Nephron progenitor cell (in vitro differentiated cells): ENCODE data around the gene HLA-DQB1.

ENCODE experiments used
- DNase-seq: peaks from one replicate; pipeline ENCODE4 v3.0.0; 2021
- H3K27ac Mint-ChIP-seq: 2 replicates; pipeline ENCODE4 v1.8.0; 2021; ENCODE audit warnings: mild to moderate bottlenecking, moderate library complexity, mixed read lengths
- H3K27me3 Mint-ChIP-seq: 2 replicates; pipeline ENCODE4 v1.8.0; 2021; ENCODE audit warnings: mild to moderate bottlenecking, low read depth, mixed read lengths; ENCODE audit not compliant: poor library complexity
- H3K36me3 Mint-ChIP-seq: 2 replicates; pipeline ENCODE4 v1.8.0; 2021; ENCODE audit warnings: low read depth, mixed read lengths
- H3K4me1 Mint-ChIP-seq: 2 replicates; pipeline ENCODE4 v1.8.0; 2021; ENCODE audit warnings: mixed read lengths
- H3K4me3 Mint-ChIP-seq: 2 replicates; pipeline ENCODE4 v1.8.0; 2021; ENCODE audit warnings: mild to moderate bottlenecking, moderate library complexity, mixed read lengths
- H3K9me3 Mint-ChIP-seq: 2 replicates; pipeline ENCODE4 v1.8.0; 2021; ENCODE audit warnings: mild to moderate bottlenecking, moderate library complexity, mixed read lengths
- TF ChIP-seq, protein P1 (sequence below): fragments of 200-600 bp; sonication (generic); IDR thresholded peaks from 2 replicates; pipeline ENCODE4 v1.5.0; 2021; ENCODE audit warnings: antibody characterized with exemption

The HLA-DQB1 gene

GRCh38 chr6:32697031-32697430, 30.6 kb upstream of the HLA-DQB1 start:
- TF ChIP-seq, protein P1, sequence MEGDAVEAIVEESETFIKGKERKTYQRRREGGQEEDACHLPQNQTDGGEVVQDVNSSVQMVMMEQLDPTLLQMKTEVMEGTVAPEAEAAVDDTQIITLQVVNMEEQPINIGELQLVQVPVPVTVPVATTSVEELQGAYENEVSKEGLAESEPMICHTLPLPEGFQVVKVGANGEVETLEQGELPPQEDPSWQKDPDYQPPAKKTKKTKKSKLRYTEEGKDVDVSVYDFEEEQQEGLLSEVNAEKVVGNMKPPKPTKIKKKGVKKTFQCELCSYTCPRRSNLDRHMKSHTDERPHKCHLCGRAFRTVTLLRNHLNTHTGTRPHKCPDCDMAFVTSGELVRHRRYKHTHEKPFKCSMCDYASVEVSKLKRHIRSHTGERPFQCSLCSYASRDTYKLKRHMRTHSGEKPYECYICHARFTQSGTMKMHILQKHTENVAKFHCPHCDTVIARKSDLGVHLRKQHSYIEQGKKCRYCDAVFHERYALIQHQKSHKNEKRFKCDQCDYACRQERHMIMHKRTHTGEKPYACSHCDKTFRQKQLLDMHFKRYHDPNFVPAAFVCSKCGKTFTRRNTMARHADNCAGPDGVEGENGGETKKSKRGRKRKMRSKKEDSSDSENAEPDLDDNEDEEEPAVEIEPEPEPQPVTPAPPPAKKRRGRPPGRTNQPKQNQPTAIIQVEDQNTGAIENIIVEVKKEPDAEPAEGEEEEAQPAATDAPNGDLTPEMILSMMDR: no peak
- Mint-ChIP-seq H3K9me3 (peaks cover 27% of the 10 kb centered on the region), H3K27me3 (peaks cover 13% of the 10 kb centered on the region), H3K36me3 (no peaks in the 10 kb centered on the region), H3K4me1 (no peaks in the 10 kb centered on the region), H3K4me3 (no peak overlapping the region), H3K27ac (no peak overlapping the region)
- no peak for DNase-seq

GRCh38 chr6:32692019-32692418, 25.6 kb upstream of the HLA-DQB1 start:
- TF ChIP-seq, protein P1: peak; percentile 27
- H3K4me3 Mint-ChIP-seq: no peak overlapping the region
- H3K27me3 Mint-ChIP-seq: peaks cover 3% of the 10 kb centered on the region
- H3K9me3 Mint-ChIP-seq: peaks cover 27% of the 10 kb centered on the region
- no peaks in the 10 kb centered on the region for H3K36me3 Mint-ChIP-seq
- no peaks in the 10 kb centered on the region for H3K4me1 Mint-ChIP-seq
- peak; percentile 11 for DNase-seq
- no peak overlapping the region for H3K27ac Mint-ChIP-seq

GRCh38 chr6:32689531-32690501, 23.4 kb upstream of the HLA-DQB1 start:
- H3K4me1 Mint-ChIP-seq: no peaks in the 10 kb centered on the region
- peaks cover 23% of the 10 kb centered on the region for H3K9me3 Mint-ChIP-seq
- TF ChIP-seq, protein P1: no peak
- H3K27me3 Mint-ChIP-seq: peaks cover 5% of the 10 kb centered on the region
- H3K27ac Mint-ChIP-seq: no peak overlapping the region
- H3K36me3 Mint-ChIP-seq: no peaks in the 10 kb centered on the region
- DNase-seq: no peak
- H3K4me3 Mint-ChIP-seq: no peak overlapping the region

- Mint-ChIP-seq H3K9me3 (no peaks in the 10 kb centered on the region), H3K4me1 (no peaks in the 10 kb centered on the region), H3K27ac (no peak overlapping the region), H3K4me3 (no peak overlapping the region), H3K27me3 (peaks cover 15% of the 10 kb centered on the region), H3K36me3 (no peaks in the 10 kb centered on the region)
- TF ChIP-seq, protein P1: no peak
- DNase-seq: no peak
These were observed 19.1 kb upstream of the HLA-DQB1 start for GRCh38 chr6:32685603-32686002.

- no peak overlapping the region for H3K4me3 Mint-ChIP-seq
- TF ChIP-seq, protein P1: no peak
- DNase-seq: no peak
- H3K9me3 Mint-ChIP-seq: peaks cover 6% of the 10 kb centered on the region
- no peaks in the 10 kb centered on the region for H3K4me1 Mint-ChIP-seq
- H3K27ac Mint-ChIP-seq: no peak overlapping the region
- peaks cover 15% of the 10 kb centered on the region for H3K27me3 Mint-ChIP-seq
- no peaks in the 10 kb centered on the region for H3K36me3 Mint-ChIP-seq
These were observed 17.8 kb upstream of the HLA-DQB1 start for GRCh38 chr6:32684246-32684645.
